HEK293 (cell line): ENCODE results near the gene ZC3H8.
"Not testable (repeated sequence)": the region's sequence is repeated elsewhere in the genome, so short reads cannot be mapped to it uniquely, and the experiment has no call there.

Source experiments
- CTCF ChIA-PET: fragments of 350-600 bp; formaldehyde crosslinking; extraction: SDS; loops from one replicate; lab custom pipeline; 2021; ENCODE audit warnings: antibody characterized with exemption; lab: Yijun Ruan, JAX
- POLR2A ChIA-PET: fragments of 300-600 bp; formaldehyde crosslinking; extraction: SDS; loops from one replicate; lab custom pipeline; 2020; ENCODE audit warnings: antibody characterized with exemption, inconsistent platforms; lab: Yijun Ruan, JAX
- H3K27ac ChIP-seq: fragments of 200-500 bp; sonication (Bioruptor generic); 2 replicates; pipeline ENCODE4 v1.5.1; 2014; ENCODE audit warnings: low read depth, low read length, control low read depth, inconsistent platforms; ENCODE audit errors: extremely low read depth
- H3K36me3 ChIP-seq, 2 experiments: fragments of 200-500 bp in 1 of 2; sonication (Bioruptor generic) in 1 of 2; 1 replicate in 1 of 2; 2 replicates in 1 of 2; pipeline ENCODE4 v1.5.1; 2014 to 2017; ENCODE audit warnings: inconsistent platforms in 2 of 2, low read length in 2 of 2; ENCODE audit not compliant: control insufficient read depth in 2 of 2, insufficient read depth in 1 of 2
- H3K4me1 ChIP-seq: fragments of 200-500 bp; sonication (Bioruptor generic); 2 replicates; pipeline ENCODE4 v1.5.1; 2014; ENCODE audit warnings: mild to moderate bottlenecking, low read length, inconsistent platforms; ENCODE audit not compliant: control insufficient read depth, insufficient read depth
- H3K4me3 ChIP-seq: 2 replicates; pipeline ENCODE4 v1.5.1; 2011; ENCODE audit warnings: low read depth, mild to moderate bottlenecking, control low read depth, low read length, moderate library complexity
- H3K9me3 ChIP-seq: fragments of 200-500 bp; sonication (Bioruptor generic); 2 replicates; pipeline ENCODE4 v1.5.1; 2014; ENCODE audit warnings: low read depth, low read length, inconsistent platforms; ENCODE audit not compliant: control insufficient read depth, insufficient read depth
- FEZF1 ChIP-seq: fragments of 450-650 bp; formaldehyde crosslinking; IDR thresholded peaks from 2 replicates; pipeline ENCODE4 v1.5.1; 2016; ENCODE audit warnings: missing biosample characterization, missing genetic modification characterization
- KLF10 ChIP-seq: fragments of 450-650 bp; IDR thresholded peaks from 2 replicates; pipeline ENCODE4 v1.5.1; 2018; ENCODE audit warnings: missing biosample characterization, mild to moderate bottlenecking, missing genetic modification characterization
- KLF17 ChIP-seq: fragments of 450-650 bp; formaldehyde crosslinking; IDR thresholded peaks from 2 replicates; pipeline ENCODE4 v1.5.1; 2016; ENCODE audit warnings: missing biosample characterization, missing genetic modification characterization
- MZF1 ChIP-seq: fragments of 450-650 bp; formaldehyde crosslinking; IDR thresholded peaks from 2 replicates; pipeline ENCODE4 v1.5.1; 2017; ENCODE audit warnings: missing biosample characterization, missing genetic modification characterization, borderline replicate concordance
- OSR2 ChIP-seq: fragments of 450-650 bp; formaldehyde crosslinking; IDR thresholded peaks from 2 replicates; pipeline ENCODE4 v1.5.1; 2016; ENCODE audit warnings: missing biosample characterization, missing genetic modification characterization
- SP7 ChIP-seq: fragments of 450-650 bp; formaldehyde crosslinking; IDR thresholded peaks from 2 replicates; pipeline ENCODE4 v1.5.1; 2016; ENCODE audit warnings: missing biosample characterization, missing genetic modification characterization
- ZBTB11 ChIP-seq: fragments of 450-650 bp; formaldehyde crosslinking; conservative IDR thresholded peaks from 2 replicates; pipeline ENCODE4 v1.5.1; 2016; ENCODE audit warnings: low read depth, missing biosample characterization, missing genetic modification characterization
- ZBTB17 ChIP-seq: fragments of 450-650 bp; formaldehyde crosslinking; IDR thresholded peaks from 2 replicates; pipeline ENCODE4 v1.5.1; 2016; ENCODE audit warnings: missing biosample characterization, missing genetic modification characterization
- ZNF146 ChIP-seq: fragments of 450-650 bp; formaldehyde crosslinking; IDR thresholded peaks from 2 replicates; pipeline ENCODE4 v1.5.1; 2016; ENCODE audit warnings: missing biosample characterization, missing genetic modification characterization
- ZNF473 ChIP-seq: fragments of 450-650 bp; formaldehyde crosslinking; IDR thresholded peaks from 2 replicates; pipeline ENCODE4 v1.5.1; 2017; ENCODE audit warnings: missing biosample characterization, missing genetic modification characterization
- ZNF514 ChIP-seq: fragments of 450-650 bp; formaldehyde crosslinking; IDR thresholded peaks from 2 replicates; pipeline ENCODE4 v1.5.1; 2016; ENCODE audit warnings: missing biosample characterization, missing genetic modification characterization

Gene ZC3H8

GRCh38 chr2:112293636-112294401, 39.0 kb upstream of the ZC3H8 start:
- ChIA-PET CTCF (interaction anchor here (0.6 kb wide), 2 partner anchors 141 to 1428 kb away, joined by 3 read pairs; no protein-coding TSS in a partner anchor), POLR2A (no interaction called here)
- Histone ChIP-seq H3K9me3 (no peaks in the 10 kb centered on the region), H3K27ac (no peak overlapping the region), H3K36me3 (no peaks in the 10 kb centered on the region), H3K4me3 (no peak overlapping the region), H3K4me1 (no peaks in the 10 kb centered on the region)
- TF ChIP-seq ZNF146 (tag by site-specific recombination) (no peak), OSR2 (tag by site-specific recombination) (no peak), KLF10 (tag by site-specific recombination) (no peak), ZBTB17 (tag by site-specific recombination) (no peak)

- TF ChIP-seq FEZF1 (tag by site-specific recombination) (no peak), ZNF473 (tag by site-specific recombination) (no peak), ZBTB11 (no peak), ZNF514 (tag by site-specific recombination) (no peak), KLF17 (tag by site-specific recombination) (no peak)
- Histone ChIP-seq H3K4me1 (no peaks in the 10 kb centered on the region), H3K9me3 (no peaks in the 10 kb centered on the region), H3K4me3 (no peak overlapping the region), H3K36me3 (no peaks in the 10 kb centered on the region), H3K27ac (no peak overlapping the region)
- CTCF ChIA-PET: interaction anchor here (0.7 kb wide), 1 partner anchor 11 kb away, joined by 3 read pairs; no protein-coding TSS in a partner anchor
- POLR2A ChIA-PET: no interaction called here
Observed at GRCh38 chr2:112290648-112291047, 35.8 kb upstream of the ZC3H8 start.

- no peaks in the 10 kb centered on the region for H3K9me3 ChIP-seq
- H3K4me3 ChIP-seq: no peak overlapping the region
- no peak overlapping the region for H3K27ac ChIP-seq
- no peaks in the 10 kb centered on the region for H3K4me1 ChIP-seq
- POLR2A ChIA-PET: no interaction called here
- CTCF ChIA-PET: no interaction called here
- no peak for TF ChIP-seq SP7 (tag by site-specific recombination)
- TF ChIP-seq MZF1 (tag by site-specific recombination): peak; percentile 17; the same call in 1 of the 2 replicates
- TF ChIP-seq, all 188 proteins: peak for 1
- H3K36me3 ChIP-seq: no peaks in the 10 kb centered on the region
Observed at GRCh38 chr2:112290088-112290487, 35.2 kb upstream of the ZC3H8 start.

GRCh38 chr2:112283535-112283934, 28.7 kb upstream of the ZC3H8 start:
- H3K4me1 ChIP-seq, H3K9me3 ChIP-seq, H3K4me3 ChIP-seq, H3K36me3 ChIP-seq, H3K27ac ChIP-seq, POLR2A ChIA-PET, CTCF ChIA-PET: not testable (repeated sequence)

GRCh38 chr2:112282066-112282465, 27.2 kb upstream of the ZC3H8 start:
- H3K27ac ChIP-seq, H3K4me1 ChIP-seq, CTCF ChIA-PET, H3K4me3 ChIP-seq, H3K9me3 ChIP-seq, POLR2A ChIA-PET, H3K36me3 ChIP-seq: not testable (repeated sequence)
